Chondrocyte (in vitro differentiated cells): ENCODE data around the gene SNX8. TPM values are rescaled to one million over a fixed set of nuclear protein-coding genes. Genes with fewer than 3 reads are reported as not detected.

Experiments
- DNase-seq: peaks from one replicate; pipeline ENCODE4 v3.0.0; 2021; ENCODE audit warnings: mixed read lengths, low spot score
- H3K27ac Mint-ChIP-seq: one replicate; pipeline ENCODE4 v1.8.0; 2021; ENCODE audit warnings: mild to moderate bottlenecking, moderate library complexity, mixed read lengths; ENCODE audit not compliant: unreplicated experiment
- H3K27me3 Mint-ChIP-seq: 2 replicates; pipeline ENCODE4 v1.8.0; 2021; ENCODE audit warnings: low read depth, mixed read lengths
- H3K36me3 Mint-ChIP-seq: 2 replicates; pipeline ENCODE4 v1.8.0; 2021; ENCODE audit warnings: low read depth, mixed read lengths
- H3K4me1 Mint-ChIP-seq: 2 replicates; pipeline ENCODE4 v1.8.0; 2021; ENCODE audit warnings: low read depth, mild to moderate bottlenecking, mixed read lengths
- H3K4me3 Mint-ChIP-seq: one replicate; pipeline ENCODE4 v1.8.0; 2021; ENCODE audit warnings: mild to moderate bottlenecking, moderate library complexity, mixed read lengths; ENCODE audit not compliant: unreplicated experiment
- H3K9me3 Mint-ChIP-seq: 2 replicates; pipeline ENCODE4 v1.8.0; 2021; ENCODE audit warnings: low read depth, mixed read lengths
- long read RNA-seq: library from polyadenylated mRNA; stranded (forward); transcript quantifications from one replicate; pipeline ENCODE4 v2.0.0, GENCODE V29; 2021
- total RNA-seq: library from RNA; stranded (reverse); gene quantifications from 3 replicates; pipeline ENCODE4 v1.2.1, GENCODE V29; 2021
- TF ChIP-seq, protein P1 (sequence below): fragments of 200-600 bp; sonication (generic); IDR thresholded peaks from 2 replicates; pipeline ENCODE4 v1.5.0; 2021; ENCODE audit warnings: antibody characterized with exemption, mild to moderate bottlenecking, moderate library complexity

Gene SNX8, protein sequence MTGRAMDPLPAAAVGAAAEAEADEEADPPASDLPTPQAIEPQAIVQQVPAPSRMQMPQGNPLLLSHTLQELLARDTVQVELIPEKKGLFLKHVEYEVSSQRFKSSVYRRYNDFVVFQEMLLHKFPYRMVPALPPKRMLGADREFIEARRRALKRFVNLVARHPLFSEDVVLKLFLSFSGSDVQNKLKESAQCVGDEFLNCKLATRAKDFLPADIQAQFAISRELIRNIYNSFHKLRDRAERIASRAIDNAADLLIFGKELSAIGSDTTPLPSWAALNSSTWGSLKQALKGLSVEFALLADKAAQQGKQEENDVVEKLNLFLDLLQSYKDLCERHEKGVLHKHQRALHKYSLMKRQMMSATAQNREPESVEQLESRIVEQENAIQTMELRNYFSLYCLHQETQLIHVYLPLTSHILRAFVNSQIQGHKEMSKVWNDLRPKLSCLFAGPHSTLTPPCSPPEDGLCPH
- total RNA-seq, result 34.4 to 45.4 TPM (median 37.2 TPM) in 3 replicates
- long read RNA-seq, full-length matches to known transcripts, result 31 of 42 reads
- long read RNA-seq, partial matches to known transcripts, result 1 of 42 reads
- long read RNA-seq, other reads (novel, unspliced or antisense), result 10 of 42 reads

DNA sequence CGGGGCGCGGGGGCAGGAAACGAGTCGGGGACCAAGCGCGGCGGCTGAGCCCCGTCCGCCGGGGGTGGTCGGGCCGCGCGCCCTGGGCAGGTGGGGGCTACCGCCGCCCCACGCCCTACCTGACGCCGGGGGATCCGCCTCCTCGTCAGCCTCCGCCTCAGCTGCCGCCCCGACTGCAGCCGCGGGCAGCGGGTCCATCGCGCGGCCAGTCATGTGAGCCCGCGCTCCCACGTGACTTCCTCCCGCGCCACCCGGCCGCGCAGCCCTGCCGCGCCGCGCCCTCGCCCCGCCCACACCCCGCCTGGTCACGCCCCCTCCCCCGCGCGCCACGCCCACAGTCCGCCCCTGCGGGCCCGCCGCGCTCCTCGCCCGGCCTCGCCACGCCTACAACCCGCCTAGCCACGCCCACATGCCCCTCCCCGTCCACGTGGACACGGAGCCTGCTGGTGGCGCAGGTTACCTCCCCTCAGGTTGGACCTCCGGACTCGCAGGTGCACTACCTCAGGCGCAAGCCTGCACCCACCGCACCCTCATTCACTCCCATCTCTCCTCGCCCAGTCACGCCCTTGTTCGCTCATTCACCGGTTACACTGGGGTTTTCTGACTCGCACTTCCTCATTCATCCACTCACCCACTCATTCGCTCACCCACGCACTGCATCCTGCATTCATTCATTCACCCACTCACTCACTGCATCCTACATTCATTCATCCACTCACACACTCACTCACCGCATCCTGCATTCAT lies at the start of gene SNX8:
TSS of gene SNX8 (minus strand) at position 233 of the 747 bp plus-strand sequence. CDS start at position 213, 20 bp downstream.
- H3K4me1 Mint-ChIP-seq, result peaks cover 35% of the 10 kb centered on the region
- no peaks in the 10 kb centered on the region for H3K9me3 Mint-ChIP-seq
- no peaks in the 10 kb centered on the region for H3K27me3 Mint-ChIP-seq
- peak; percentile 96 for DNase-seq
- H3K27ac Mint-ChIP-seq, result peak within 1 kb of the TSS; percentile 91
- no peak within 1 kb of the TSS for H3K4me3 Mint-ChIP-seq
- peaks cover 2% of the 10 kb centered on the region for H3K36me3 Mint-ChIP-seq
- TF ChIP-seq, protein P1, sequence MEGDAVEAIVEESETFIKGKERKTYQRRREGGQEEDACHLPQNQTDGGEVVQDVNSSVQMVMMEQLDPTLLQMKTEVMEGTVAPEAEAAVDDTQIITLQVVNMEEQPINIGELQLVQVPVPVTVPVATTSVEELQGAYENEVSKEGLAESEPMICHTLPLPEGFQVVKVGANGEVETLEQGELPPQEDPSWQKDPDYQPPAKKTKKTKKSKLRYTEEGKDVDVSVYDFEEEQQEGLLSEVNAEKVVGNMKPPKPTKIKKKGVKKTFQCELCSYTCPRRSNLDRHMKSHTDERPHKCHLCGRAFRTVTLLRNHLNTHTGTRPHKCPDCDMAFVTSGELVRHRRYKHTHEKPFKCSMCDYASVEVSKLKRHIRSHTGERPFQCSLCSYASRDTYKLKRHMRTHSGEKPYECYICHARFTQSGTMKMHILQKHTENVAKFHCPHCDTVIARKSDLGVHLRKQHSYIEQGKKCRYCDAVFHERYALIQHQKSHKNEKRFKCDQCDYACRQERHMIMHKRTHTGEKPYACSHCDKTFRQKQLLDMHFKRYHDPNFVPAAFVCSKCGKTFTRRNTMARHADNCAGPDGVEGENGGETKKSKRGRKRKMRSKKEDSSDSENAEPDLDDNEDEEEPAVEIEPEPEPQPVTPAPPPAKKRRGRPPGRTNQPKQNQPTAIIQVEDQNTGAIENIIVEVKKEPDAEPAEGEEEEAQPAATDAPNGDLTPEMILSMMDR, result no peak

DNA sequence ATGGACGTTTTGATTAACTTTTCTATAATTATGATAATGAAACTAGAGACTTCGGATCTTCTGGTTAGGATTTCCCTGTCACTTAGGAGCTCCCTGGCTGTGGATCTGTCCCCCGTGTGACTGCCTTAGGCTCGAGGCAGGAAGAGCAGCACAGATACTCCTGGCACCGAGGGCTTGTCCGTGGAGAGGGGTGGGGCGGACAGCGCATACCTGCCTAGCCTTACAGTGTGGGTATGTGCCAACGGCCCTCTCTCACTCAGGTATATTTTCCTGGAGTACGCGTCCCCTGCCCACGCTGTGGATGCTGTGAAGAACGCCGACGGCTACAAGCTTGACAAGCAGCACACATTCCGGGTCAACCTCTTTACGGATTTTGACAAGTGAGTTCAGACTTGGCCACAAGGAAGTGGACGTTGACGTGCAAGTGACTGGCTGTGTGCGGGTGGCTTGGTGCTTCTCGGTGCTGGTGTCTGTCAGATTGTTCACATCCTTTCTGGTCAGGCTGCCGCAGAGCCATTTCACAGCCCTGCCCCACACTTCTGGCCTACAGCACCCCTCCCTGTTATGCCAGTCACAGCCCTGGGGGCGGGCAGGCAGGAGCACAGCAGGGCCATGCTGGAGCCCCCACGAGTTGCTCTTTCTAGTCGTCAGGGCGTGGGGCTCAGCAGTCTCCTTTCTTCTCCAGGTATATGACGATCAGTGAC lies 48.3 kb upstream of the SNX8 start:
- no peak overlapping the region for H3K27ac Mint-ChIP-seq
- no peak overlapping the region for H3K4me3 Mint-ChIP-seq
- peaks cover 13% of the 10 kb centered on the region for H3K4me1 Mint-ChIP-seq
- DNase-seq, result no peak
- no peaks in the 10 kb centered on the region for H3K9me3 Mint-ChIP-seq
- TF ChIP-seq, protein P1, result no peak
- H3K27me3 Mint-ChIP-seq, result no peaks in the 10 kb centered on the region
- peaks cover 42% of the 10 kb centered on the region for H3K36me3 Mint-ChIP-seq

DNA sequence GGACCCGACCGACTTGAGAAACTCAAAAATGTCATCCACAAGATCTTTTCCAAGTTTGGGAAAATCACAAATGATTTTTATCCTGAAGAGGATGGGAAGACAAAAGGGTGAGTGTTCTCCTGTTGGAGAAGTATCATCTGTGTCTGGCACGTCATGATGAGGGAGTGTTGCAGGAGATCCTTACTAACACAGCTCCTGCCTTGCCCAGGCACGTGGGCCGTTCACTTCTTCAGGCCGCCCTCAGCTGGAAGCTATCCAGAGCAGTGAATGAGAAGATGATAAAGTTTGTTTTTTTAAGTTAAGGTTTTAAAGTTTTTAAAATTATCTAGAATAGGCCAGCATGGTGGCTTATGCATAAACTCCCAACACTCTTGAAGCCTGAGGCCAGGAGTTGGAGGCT lies 46.6 kb upstream of the SNX8 start:
- Mint-ChIP-seq H3K4me3 (no peak overlapping the region), H3K27me3 (no peaks in the 10 kb centered on the region), H3K9me3 (no peaks in the 10 kb centered on the region), H3K36me3 (peaks cover 32% of the 10 kb centered on the region), H3K27ac (peak overlapping the region; percentile 5), H3K4me1 (peaks cover 29% of the 10 kb centered on the region)
- no peak for DNase-seq
- TF ChIP-seq, protein P1, result no peak

DNA sequence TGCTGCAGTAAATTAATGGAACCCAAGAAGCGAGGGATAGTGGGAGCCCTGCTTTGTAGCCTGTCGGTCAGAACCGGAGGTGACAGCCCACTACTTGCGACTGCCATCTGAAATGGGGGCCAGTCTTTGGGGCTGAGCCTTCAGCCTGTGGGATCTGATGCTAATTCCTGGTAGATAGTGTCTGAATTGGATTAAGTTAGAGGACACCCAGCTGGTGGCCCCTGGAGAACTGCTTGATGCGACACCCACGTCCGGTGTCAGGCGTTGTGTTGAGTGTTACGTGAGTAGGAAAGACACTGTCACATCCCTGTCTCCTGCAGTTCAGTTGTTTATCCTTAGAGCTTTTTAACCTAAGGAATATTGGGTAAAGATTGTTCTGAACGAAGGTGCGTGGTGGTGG lies 45.4 kb upstream of the SNX8 start:
- Mint-ChIP-seq H3K27ac (no peak overlapping the region), H3K36me3 (peaks cover 25% of the 10 kb centered on the region), H3K9me3 (no peaks in the 10 kb centered on the region), H3K27me3 (no peaks in the 10 kb centered on the region), H3K4me3 (no peak overlapping the region), H3K4me1 (peaks cover 30% of the 10 kb centered on the region)
- TF ChIP-seq, protein P1, result no peak
- no peak for DNase-seq
